ENCODE results near the gene TENM4.
"Not testable (repeated sequence)": the region's sequence is repeated elsewhere in the genome, so short reads cannot be mapped to it uniquely, and the experiment has no call there.

TENM4 gene

DNA sequence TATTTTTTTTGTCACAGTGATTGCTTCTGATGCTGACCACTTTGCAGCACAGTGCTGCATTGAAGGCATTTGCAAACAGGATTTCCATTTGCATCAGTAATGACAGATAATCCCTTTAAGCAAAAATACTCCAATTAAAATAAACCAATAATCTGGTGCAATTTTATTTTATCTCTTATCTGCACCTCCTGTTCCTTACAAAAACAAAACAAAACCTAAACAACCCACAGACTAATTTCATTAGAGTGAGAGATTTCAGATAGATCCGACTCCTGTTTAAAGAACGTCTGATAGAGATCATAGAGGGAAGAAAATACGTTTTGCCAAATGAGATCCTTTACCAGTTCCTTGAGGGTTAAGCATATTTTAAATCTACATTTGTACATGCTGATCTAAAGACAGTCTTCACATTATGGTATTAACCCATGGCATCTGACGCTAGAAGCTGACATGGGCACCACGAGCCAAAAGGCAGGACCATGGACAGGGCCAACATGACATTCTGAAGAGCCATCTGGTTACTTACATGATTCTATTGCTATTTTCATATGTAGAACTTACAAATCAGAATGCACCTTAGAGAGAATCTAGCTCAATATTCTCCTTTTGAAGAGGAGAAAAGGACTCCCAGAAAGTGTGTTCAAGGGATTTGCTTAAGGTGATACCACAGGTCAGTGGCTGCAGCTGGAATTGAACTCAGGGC lies 580.0 kb downstream of the TENM4 start:
- no peak for DNase-seq

DNA sequence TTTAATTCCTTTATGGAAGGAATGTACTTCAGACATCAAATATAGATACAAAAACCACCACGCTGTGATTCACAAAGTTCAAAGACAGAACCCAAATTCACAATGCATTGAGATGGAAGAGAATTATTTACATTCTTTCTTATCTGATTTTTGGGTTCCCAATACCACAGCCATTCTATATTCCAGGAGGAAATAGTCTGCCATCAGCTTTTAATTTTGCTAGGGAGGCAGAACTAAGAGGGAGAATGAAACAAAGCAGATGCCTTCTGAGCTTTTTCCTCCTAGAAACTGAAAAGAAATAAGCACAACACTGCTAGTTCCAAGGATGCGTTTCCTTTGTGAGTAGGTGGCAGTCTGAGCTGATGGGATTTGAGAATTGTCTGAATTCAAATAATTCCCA lies 583.1 kb downstream of the TENM4 start:
- no peak for DNase-seq

DNA sequence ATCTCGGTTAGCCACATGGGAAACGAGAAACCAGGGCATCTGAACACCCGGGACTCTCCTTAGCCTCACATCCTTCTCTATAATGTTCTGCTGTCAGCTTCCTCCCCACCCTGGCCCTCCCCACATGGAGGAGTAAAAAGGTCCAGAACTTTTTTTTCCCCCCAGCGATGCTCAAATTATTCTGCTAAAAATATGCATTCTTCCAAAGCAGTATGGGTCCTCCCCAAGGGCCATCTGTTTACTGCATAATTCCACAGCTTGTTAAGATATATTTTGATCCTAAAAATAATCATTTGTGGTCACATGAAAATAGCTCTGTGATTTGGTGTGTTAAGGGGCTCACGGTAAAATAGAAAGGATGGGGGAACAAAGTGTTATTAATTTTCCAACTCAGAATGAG lies 584.6 kb downstream of the TENM4 start:
- no peak for DNase-seq

DNA sequence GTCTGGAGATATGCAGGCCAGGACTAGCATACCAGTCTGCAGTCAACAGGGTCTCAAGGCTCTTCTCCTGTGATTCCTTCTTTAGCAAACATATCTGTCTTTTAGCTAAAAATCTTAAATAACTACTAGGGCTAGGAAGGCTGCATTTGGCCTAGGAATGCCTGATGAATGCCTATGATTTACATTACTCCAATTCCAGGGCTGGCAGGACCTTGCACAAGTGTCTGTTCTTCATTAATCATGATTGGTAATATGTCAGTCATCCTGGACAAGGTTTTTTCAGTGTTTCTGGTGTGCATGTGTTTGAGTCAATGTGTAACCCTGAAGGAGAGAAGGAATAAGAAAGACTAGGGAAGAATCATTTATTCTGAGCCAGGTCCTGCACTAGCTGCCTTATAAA lies 585.7 kb downstream of the TENM4 start:
- no peak for DNase-seq

DNA sequence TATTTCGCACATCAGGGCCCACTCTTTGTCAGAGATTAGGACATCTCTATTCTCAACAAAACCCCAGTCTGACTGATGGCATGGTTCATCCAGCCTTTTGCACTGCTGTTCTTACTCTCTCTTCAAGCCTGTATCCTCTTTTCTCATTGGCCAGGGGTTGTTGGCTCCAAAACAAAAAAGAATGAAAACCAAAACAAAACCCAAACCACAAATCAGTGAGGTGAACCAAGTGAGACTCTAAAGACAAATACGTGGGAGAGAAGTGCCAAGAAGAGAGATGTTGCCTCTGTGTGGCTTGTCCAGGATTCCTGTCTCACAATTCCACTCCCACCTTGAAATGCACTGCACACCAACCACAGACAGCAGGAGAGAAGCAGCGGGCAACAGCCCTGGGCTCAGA lies 587.3 kb downstream of the TENM4 start:
- no peak for DNase-seq

DNA sequence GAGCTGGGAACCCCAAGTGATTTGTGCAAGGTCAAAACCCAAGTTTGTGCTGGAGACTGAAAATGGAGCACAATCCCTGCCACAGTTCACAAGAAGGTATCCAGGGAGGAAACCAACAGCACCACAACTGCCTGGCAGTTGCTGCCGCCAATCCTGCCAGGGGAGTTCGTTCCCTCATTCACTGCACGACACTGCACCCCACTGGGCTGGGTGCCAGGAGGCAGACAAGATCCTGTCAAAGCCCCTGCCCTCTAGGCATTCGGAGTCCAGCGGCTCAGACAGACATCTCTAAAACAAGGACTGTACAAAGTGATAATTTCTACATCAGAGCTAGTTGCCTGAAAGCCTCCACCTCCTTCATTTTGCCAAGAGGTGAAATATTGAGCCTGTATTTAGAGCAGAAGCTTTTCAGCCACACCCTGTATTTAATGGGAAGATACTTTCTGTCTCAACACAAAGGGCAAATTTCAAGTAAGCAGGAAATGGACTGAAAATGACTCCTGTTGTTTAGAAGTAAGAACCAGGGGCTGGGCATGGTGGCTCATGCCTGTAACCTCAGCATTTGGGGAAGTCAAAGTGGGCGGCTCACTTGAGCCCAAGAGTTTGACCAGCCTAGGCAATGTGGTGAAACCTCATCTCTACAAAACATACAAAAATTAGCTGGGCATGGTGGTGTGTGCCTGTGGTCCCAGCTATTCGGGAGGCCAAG lies 588.8 kb downstream of the TENM4 start:
- no peak for DNase-seq

DNA sequence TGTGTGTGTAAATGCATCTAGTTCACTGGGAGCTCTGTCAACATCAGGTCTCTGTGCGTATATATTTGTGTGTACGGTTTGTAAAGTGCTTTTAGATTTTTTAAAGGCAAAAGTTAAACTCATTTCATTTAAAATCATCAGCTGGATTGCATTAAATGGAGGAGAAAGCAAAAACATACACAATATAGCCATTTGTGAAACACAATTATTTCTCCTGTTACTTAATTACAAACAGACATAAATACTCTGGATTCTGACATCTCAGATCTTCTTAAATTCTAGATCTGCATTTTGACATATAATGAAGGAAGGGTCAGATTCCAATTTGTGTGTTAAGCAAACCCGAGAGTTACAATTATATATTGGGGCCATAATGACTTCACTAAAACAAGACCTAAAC lies 590.8 kb downstream of the TENM4 start:
- DNase-seq = no peak

DNA sequence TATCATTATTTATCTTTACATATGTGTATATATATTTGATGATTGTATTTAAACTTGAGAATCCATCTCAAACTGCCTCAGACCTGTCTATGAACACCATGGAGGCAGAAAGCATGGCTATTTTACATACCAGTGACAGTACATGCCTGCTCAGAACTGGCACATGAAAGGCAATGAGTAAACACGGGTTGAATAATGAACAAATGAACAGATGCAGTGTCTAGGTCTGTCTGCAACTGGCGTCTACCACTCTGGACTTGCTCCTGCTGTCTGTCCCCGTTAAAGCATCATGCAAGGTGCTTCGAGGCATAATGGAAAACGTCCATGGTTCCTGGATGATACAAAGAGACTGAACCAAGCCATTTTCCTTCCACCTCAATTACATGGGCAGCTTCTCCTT lies 594.6 kb downstream of the TENM4 start:
- no peak for DNase-seq

DNA sequence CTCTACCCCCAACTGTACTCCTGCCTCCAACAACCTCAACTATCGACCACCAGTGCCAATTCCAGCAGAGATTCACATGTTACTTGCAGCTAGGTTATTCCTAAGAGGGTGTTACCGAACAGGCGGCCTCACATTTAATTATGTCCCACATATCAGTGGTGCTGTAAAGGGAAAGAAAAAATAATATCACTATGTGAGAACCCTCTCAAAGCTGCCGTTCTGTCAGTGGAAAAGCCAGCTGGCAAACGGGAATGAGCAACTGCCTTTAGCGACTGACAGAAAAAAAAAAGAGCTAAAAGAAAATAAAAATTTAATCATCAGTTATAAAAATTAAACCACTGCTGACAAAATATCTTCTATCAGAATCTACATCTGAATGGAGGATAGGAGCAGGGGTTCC lies 595.3 kb downstream of the TENM4 start:
- DNase-seq = no peak

DNA sequence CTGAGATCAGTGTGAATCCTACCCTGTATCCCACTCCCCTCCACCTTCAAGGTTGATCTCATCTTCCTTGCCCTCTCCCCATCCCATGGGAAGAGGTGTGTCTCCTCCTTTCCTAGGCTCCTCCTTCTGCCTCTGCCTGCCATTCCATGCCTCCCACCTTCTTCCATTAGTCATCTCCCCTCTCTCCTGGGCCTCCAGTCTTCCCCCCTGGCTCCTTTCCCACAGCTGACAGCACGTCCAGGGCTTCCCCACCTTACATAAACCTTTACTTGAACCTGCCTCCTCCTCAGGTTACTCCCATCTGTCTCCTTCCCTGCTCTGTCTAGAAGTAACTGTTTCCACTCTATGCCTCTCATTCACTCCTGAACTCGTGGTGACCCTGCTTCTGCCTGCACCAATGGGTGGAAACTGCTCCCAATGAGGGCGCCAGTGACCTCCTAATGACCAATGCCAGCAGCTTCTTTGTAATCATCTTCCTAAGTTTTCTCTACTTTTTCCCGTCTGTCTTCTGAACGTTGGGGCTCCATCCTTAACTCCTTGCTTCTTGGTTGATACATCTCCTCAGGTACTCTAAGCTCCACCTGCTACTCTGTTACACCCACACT lies 599.3 kb downstream of the TENM4 start:
- DNase-seq = no peak

DNA sequence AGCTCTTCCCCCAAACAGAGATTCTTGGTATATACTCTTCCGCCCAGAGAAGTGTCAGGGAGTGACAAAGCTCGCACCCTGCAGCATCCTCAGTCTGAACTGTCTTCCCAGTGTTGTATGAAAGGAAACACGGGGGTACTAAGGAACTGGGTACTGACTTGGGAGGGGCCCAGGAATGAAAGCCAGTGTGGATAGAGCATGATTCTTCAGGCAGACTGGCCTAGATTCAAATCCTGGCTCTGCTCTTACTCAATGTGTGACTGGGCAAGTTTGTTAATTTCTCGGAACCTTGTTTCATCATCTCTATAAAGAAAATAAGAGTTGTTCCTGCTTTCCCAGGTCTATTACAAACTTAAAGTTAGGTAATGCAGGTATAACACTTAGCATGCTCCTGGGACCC lies 600.2 kb downstream of the TENM4 start:
- DNase-seq = no peak

DNA sequence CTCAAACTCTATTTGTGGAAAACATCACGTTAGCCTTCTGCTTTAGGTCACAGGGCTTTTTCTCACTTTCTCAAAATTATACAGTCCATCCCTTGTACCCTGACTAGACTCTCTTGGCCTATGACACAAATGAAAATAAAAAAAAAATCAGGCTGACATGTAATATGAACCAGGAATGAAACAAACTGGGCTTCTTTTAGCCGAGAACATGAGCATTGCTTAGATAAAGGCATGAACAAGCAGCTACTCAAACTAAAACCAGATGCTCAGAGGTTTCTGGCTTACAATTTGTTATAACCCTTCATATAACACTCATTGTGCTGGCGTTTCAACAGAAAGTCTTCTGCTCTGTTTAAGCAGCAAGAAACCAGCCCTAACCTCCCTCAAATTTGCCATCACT lies 600.6 kb downstream of the TENM4 start:
- DNase-seq = no peak

DNA sequence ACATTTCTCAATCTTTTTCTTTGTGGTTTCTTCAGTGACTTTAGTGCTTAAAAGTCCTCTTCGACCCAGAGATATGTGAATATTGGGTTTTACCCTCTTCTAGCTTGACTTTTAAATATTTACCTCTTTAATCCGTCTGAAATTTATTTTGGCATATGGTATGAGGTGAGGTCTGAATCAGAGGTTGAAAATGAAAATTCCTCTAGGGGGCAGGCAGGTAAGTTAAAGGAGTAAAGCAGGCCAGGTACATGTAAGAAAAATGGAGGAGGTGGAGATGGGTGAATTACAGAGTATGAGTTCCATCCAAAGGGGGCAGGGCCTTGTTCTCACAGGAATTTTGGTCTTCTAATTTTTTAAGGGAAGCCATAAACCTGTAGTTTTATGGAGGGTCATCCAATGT lies 602.4 kb downstream of the TENM4 start:
- no peak for DNase-seq

DNA sequence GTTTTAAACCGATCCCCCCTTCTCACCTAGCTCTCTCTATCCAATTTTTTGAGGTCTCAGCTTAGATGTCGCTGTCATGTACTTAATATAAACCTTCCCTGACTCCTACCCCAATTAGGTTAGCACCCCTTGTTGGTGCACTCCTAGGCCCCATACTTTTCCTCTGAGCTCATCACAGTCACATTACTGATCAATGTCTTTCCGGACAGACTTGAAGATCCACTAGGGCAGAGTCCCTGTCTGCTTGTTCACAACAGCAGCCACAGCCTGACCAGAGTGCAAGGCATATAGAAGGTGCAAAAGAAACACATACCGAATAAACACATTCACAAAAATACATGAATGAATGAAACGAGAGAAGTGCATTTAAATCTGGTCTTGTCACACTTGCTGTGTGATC lies 605.2 kb downstream of the TENM4 start:
- no peak for DNase-seq

DNA sequence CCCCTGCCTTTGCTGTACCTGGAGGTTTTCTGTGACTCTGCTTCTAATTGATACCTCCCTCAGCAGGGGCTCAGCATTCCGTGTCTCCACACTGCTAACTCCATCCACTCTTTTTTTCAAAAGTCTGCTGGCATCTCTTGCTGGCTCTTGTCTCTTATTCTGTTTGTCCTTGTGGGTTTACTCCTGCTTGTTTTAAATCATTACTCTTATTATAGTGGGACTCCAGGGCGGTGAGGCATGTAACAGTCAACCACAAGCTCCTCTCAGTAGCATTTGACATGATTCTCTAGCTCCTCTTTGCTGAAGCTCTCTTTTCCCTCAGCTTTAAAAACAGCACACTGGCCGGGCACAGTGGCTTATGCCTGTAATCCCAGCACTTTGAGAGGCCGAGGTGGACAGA lies 605.9 kb downstream of the TENM4 start:
- DNase-seq = no peak

DNA sequence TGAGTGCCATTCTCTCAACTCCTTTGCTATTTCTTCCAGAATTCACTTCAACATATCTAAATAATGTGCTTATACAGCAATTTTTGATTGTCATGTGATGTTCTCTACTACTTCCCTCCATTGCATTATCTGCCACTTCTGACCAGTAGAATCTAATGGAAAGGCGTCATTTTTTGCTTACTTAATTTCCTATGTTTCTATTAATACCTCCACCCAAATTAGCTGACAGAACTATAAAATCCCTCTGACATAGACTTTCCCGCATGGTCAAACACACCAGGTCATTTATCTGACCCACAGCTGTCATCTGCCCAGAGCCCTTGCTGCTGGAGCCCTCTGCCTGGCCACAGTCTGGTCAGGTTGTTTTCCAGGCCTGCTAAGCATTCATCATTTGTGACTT lies 607.6 kb downstream of the TENM4 start:
- DNase-seq = no peak

DNA sequence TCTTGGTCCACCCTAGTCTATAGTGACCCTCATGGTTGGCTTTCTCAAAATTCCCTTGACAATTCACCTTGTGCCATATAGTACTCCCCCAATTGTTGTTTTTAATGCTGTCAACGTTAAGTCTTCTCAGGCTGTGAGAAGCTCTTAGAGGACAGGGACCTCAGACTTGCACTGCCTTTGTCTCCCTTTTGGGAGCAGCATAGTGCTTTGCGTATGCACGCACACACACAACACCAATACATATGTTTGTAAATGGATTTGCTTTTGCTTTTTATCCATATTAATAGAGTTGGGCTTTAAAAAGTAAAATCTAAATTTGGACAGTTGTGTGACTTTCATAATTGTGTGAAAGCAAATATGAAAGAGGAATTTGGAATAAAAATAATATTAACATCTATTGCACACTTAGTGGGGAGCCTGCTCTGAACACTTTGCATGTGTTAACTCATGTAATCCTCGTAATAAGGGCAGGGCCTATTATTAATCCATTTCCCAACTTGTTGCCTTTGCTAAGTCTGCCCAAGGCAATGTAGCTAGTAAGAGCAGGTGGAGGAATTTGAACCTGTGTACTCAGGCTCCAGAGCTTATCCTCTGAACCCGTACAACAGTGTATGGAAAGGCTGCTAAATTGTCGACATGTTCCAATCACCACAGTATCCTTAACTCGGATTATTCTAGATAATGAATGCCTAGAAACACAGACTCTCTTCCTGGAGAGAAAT lies 608.4 kb downstream of the TENM4 start:
- DNase-seq = no peak

DNA sequence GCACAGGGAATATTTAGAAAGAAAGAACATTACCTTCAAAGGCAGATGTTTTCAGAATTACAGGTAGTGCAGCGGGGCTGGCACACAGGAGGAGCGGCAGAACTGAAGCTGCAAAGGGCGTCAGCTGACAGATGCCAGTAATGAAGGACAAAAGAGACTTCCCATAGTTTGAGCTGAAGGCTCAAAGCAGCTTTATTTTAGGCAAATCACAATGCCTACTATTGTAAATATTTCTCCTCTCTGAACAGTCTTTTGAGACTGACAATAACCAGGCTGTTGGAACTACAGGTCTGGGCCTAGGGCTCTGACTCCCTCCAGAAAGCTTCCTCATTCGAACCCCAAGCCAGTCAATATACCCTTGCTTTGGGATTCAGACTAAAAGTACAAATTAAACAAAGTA lies 609.3 kb downstream of the TENM4 start:
- DNase-seq = no peak

DNA sequence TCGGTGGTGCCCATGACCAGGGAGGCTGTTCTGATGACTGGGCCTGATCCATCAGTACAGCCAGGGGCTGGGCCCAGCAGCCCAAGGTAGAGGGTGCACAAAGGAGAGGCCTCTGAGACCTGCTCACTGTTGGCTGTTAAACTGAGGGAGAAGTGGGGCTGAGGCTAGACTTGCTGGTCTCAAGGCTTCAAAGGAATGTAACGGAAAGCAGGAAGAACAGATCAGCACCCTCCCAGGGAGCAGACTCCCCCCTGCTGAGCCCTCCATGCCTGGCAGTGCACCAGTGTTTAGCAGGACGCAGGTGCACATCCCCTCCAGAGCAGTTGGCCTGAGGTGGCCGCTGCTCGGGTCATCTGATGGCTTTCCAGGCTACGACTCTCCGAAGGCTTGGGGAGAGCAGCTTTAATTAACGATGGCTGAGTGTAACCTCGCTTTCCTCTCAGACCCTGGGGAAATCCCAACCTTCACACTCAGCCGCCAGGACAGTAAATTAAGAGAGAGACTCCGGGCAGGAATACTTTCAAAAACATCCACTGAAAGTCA lies 610.5 kb downstream of the TENM4 start:
- DNase-seq = no peak

DNA sequence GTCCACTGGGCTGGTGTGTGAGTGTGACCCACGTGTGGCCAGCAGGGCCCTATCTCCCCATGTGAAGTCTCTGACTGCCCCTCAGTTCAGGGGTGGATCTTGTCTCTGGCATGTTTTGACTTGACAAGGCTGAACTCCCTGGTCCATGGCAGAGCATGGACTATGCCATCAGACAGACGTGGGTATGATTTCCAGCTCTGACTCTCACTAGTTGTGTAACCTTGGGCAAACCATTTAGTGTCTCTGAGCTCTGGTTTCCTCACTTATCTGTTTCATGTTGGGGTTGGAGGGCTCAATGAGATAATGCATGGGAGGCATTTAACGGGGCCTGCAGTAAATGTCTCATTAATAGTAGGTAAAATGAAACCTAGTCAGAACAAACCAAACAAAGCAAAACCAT lies 611.7 kb downstream of the TENM4 start:
- no peak for DNase-seq

DNA sequence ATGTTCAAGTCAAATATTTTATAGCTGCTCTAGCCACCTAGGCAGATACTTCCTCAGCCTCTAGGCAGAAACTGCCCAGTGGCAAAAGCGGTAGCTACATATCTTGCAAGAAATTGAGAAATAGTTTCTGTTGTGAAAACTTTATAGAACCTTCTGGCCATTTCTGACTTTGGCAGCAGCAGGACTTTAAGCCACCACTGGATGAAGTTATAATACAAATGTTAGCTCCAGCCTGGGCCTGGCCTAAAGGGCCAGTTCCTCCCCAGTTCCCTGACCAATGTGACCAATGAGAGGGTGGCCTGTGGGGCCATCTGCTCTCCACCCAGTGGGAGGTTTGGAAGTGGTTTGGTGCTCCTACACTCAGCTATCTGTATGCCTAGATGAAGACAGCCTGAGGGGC lies 612.2 kb downstream of the TENM4 start:
- DNase-seq = no peak

DNA sequence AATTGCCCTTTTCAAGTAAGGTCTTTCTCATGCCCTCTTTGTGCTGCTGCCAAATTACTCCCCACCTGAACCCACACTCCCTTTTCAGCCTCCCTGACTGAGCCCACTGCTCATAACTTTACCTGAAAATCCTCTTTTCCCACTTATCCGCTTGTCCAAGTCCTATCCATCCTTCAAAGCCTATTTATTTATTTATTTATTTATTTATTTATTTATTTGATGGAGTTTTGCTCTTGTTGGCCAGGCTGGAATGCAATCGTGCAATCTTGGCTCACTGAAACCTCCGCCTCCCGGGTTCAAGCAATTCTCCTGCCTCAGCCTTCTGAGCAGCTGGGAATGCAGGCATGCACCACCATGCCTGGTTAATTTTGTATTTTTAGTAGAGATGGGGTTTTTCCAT lies 613.5 kb downstream of the TENM4 start:
- DNase-seq = not testable (repeated sequence)

DNA sequence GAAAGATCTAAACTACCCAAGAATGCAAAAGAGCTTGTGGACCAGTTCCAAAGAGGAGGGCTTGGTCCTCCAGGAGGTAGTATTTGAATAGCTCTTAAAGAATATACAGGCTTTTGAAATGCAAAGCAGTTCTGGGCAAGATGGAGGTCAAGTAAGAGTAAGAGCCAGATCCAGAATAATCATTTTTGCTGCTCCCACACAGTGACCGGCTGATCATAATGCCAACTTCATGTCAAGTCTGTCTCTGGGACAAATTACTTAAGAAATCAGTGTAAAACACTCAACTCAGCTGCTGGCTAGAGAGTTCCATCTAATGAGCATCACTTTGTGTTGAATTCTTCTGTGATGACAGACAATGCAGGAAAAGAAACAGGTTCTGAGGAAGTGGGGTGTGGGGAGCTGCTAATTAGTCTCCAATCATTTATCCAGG lies 615.2 kb downstream of the TENM4 start:
- DNase-seq = no peak

DNA sequence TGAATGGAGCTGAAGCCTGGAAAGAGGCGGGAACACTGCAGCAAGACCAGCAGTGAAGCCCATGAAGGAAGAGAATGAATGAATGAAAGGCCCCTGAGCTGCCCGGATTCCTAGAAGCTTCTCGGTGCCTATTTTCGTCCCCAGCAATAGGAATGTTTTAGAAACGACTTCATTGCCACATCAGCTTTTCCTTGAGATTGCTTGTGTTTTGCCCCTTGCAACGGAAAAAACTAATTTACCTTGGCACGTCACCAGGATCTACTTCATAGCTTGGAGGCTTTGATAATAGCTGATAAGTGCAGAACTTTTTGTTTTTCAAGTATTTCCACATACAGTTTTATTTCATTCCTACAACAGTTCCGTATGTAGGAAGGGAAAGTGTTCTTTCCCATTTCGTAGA lies 617.2 kb downstream of the TENM4 start:
- DNase-seq = no peak

Data from DMS79 (cell line).